MCF 10A (cell line): ENCODE results near the gene GRIPAP1. TPM values are rescaled to one million over a fixed set of nuclear protein-coding genes. Genes with fewer than 3 reads are reported as not detected.

Source experiments
- BruUV-seq: library from RNA; stranded (reverse); fragments of 400-500 nt; replicated peaks from 2 replicates; lab custom pipeline; 2021; lab: Mats Ljungman, UMichigan
- CTCF ChIA-PET: fragments of 300-600 bp; sonication (Branson Sonifier 250); formaldehyde crosslinking; extraction: SDS; loops from one replicate; lab custom pipeline; 2021; ENCODE audit warnings: antibody characterized with exemption, inconsistent platforms; lab: Yijun Ruan, JAX
- POLR2A ChIA-PET: fragments of 300-600, 350-650 bp; sonication (Branson Sonifier 250); formaldehyde crosslinking; extraction: SDS; loops from one replicate; lab custom pipeline; 2020; ENCODE audit warnings: antibody characterized with exemption, inconsistent platforms; lab: Yijun Ruan, JAX
- DNase-seq: peaks from one replicate; pipeline ENCODE4 v3.0.0-alpha.2; 2018; ENCODE audit not compliant: unreplicated experiment
- H3K27ac Mint-ChIP-seq: one replicate; pipeline ENCODE4 v1.8.0; 2022; ENCODE audit warnings: mild to moderate bottlenecking, low read depth, mixed read lengths; ENCODE audit not compliant: unreplicated experiment
- H3K27me3 Mint-ChIP-seq: one replicate; pipeline ENCODE4 v1.8.0; 2022; ENCODE audit warnings: mixed read lengths; ENCODE audit not compliant: insufficient read depth, unreplicated experiment
- H3K36me3 Mint-ChIP-seq: one replicate; pipeline ENCODE4 v1.8.0; 2022; ENCODE audit warnings: mild to moderate bottlenecking, moderate library complexity, mixed read lengths; ENCODE audit not compliant: insufficient read depth, unreplicated experiment
- H3K4me1 Mint-ChIP-seq: one replicate; pipeline ENCODE4 v1.8.0; 2022; ENCODE audit warnings: mixed read lengths; ENCODE audit not compliant: insufficient read depth, unreplicated experiment
- H3K4me3 Mint-ChIP-seq: one replicate; pipeline ENCODE4 v1.8.0; 2022; ENCODE audit warnings: mild to moderate bottlenecking, moderate library complexity, mixed read lengths; ENCODE audit not compliant: unreplicated experiment
- H3K9me3 Mint-ChIP-seq: one replicate; pipeline ENCODE4 v1.8.0; 2022; ENCODE audit warnings: mixed read lengths; ENCODE audit not compliant: unreplicated experiment
- intact Hi-C: fragments of 100-400 bp; cut with micrococcal nuclease; formaldehyde crosslinking; loops from 2 replicates; pipeline ENCODE4 v1.14.1; 2022
- total RNA-seq: library from RNA; stranded (reverse); gene quantifications from 2 replicates; pipeline ENCODE4 v1.2.3, GENCODE V29; 2022
- TF ChIP-seq, protein P1 (sequence below): fragments of 200-600 bp; IDR thresholded peaks from one replicate; pipeline ENCODE4 v1.8.0; 2022; ENCODE audit warnings: antibody characterized with exemption, mild to moderate bottlenecking; ENCODE audit not compliant: unreplicated experiment

GRIPAP1 gene
- total RNA-seq, 1 experiment from 2014 or later = 49.6 TPM

DNA sequence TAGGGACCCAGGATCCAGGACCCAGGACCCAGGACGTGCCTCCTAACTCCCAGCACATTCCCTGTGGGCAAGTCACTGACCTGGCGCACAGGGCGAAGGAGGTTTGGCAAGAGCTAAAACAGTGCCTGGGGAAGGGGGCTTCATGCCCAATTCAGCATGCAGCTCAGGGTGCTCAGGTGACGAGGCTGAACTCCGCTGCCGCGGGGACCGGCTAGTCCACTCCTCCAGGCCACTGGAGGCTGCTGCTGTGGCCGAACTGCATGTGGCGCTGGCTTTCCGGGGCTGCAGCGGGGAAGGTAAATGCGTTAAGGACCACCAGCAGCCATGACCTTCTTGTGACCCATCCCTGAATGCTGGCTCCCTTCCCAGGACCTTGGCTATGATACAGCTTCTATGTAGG is 78.3 kb downstream of the GRIPAP1 start:
- CTCF ChIA-PET = interaction anchor here (0.6 to 0.7 kb wide), 2 partner anchors 30 to 915 kb away, joined by 3 read pairs; no protein-coding TSS in a partner anchor
- Mint-ChIP-seq H3K4me3 (no peak overlapping the region), H3K9me3 (no peaks in the 10 kb centered on the region), H3K27ac (no peak overlapping the region), H3K27me3 (no peaks in the 10 kb centered on the region), H3K4me1 (peaks cover 10% of the 10 kb centered on the region), H3K36me3 (peaks cover 33% of the 10 kb centered on the region)
- no TSS peak for BruUV-seq
- intact Hi-C loops = no loop called here
- TF ChIP-seq, protein P1, sequence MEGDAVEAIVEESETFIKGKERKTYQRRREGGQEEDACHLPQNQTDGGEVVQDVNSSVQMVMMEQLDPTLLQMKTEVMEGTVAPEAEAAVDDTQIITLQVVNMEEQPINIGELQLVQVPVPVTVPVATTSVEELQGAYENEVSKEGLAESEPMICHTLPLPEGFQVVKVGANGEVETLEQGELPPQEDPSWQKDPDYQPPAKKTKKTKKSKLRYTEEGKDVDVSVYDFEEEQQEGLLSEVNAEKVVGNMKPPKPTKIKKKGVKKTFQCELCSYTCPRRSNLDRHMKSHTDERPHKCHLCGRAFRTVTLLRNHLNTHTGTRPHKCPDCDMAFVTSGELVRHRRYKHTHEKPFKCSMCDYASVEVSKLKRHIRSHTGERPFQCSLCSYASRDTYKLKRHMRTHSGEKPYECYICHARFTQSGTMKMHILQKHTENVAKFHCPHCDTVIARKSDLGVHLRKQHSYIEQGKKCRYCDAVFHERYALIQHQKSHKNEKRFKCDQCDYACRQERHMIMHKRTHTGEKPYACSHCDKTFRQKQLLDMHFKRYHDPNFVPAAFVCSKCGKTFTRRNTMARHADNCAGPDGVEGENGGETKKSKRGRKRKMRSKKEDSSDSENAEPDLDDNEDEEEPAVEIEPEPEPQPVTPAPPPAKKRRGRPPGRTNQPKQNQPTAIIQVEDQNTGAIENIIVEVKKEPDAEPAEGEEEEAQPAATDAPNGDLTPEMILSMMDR = no peak
- POLR2A ChIA-PET = no interaction called here
- no peak for DNase-seq

Other genes with a start within 250 kb of the GRIPAP1 start
- gene GLOD5, start 240.5 kb downstream of the GRIPAP1 start, total RNA-seq = not detected in 2 replicates
- gene GATA1, start 215.7 kb downstream of the GRIPAP1 start, total RNA-seq = not detected in 2 replicates
- 45.1 and 53.2 TPM in 2 replicates for gene HDAC6, start 200.2 kb downstream of the GRIPAP1 start, total RNA-seq
- gene ERAS, start 175.8 kb downstream of the GRIPAP1 start, total RNA-seq = 0.25 TPM in 1 of 2 replicates, not detected in the other
- gene PCSK1N, start 166.7 kb downstream of the GRIPAP1 start, total RNA-seq = 5.0 and 6.3 TPM in 2 replicates
- 70.6 and 73.7 TPM in 2 replicates for gene TIMM17B, start 104.5 kb downstream of the GRIPAP1 start, total RNA-seq
- 126 and 150 TPM in 2 replicates for gene PQBP1, start 104.3 kb downstream of the GRIPAP1 start, total RNA-seq
- 38.6 and 43.5 TPM in 2 replicates for gene SLC35A2, start 90.6 kb downstream of the GRIPAP1 start, total RNA-seq
- 8.0 and 9.2 TPM in 2 replicates for gene PIM2, start 83.2 kb downstream of the GRIPAP1 start, total RNA-seq
- gene OTUD5, start 44.7 kb downstream of the GRIPAP1 start, total RNA-seq = 35.1 and 38.7 TPM in 2 replicates
- gene KCND1, start 30.4 kb downstream of the GRIPAP1 start, total RNA-seq = 0.86 and 1.8 TPM in 2 replicates
- gene TFE3, start 41.1 kb upstream of the GRIPAP1 start, total RNA-seq = 45.3 and 71.7 TPM in 2 replicates
- 10.3 and 14.4 TPM in 2 replicates for gene CCDC120, start 56.7 kb upstream of the GRIPAP1 start, total RNA-seq
- 32.1 and 34.5 TPM in 2 replicates for gene PRAF2, start 71.7 kb upstream of the GRIPAP1 start, total RNA-seq
- gene WDR45, start 77.6 kb upstream of the GRIPAP1 start, total RNA-seq = 93.0 and 96.9 TPM in 2 replicates
- gene GPKOW, start 121.5 kb upstream of the GRIPAP1 start, total RNA-seq = 22.0 and 24.4 TPM in 2 replicates
- 0.52 and 0.84 TPM in 2 replicates for gene MAGIX, start 160.5 kb upstream of the GRIPAP1 start, total RNA-seq
- 292 and 308 TPM in 2 replicates for gene PLP2, start 169.6 kb upstream of the GRIPAP1 start, total RNA-seq
- gene PRICKLE3, start 184.1 kb upstream of the GRIPAP1 start, total RNA-seq = 14.5 and 15.7 TPM in 2 replicates
- gene SYP, start 197.9 kb upstream of the GRIPAP1 start, total RNA-seq = 0.75 and 0.79 TPM in 2 replicates
- not detected in 2 replicates for gene CACNA1F, start 231.1 kb upstream of the GRIPAP1 start, total RNA-seq
- gene CCDC22, start 233.2 kb upstream of the GRIPAP1 start, total RNA-seq = 11.0 and 11.5 TPM in 2 replicates